ENCODE results near the gene HK3.
"Not testable (repeated sequence)": the region's sequence is repeated elsewhere in the genome, so short reads cannot be mapped to it uniquely, and the experiment has no call there.

The HK3 gene

DNA sequence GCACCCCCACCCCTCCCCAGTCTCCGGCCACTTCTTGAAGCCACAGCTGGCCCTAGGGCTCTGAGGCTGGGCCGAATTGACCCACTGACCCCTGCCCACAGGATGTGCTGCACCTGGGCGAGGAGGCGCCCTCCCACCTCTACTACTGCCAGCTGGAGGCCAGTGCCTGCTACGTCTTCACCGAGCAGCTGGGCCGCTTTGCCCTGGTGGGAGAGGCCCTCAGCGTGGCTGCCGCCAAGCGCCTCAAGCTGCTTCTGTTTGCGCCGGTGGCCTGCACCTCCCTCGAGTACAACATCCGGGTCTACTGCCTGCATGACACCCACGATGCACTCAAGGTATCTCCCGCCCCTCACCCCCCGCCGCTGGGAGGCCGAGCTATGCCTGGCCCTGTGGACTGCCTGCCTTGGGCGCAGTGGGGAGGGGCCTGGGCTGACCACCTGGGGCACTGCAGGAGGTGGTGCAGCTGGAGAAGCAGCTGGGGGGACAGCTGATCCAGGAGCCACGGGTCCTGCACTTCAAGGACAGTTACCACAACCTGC is 21.3 kb downstream of the HK3 start:
- peaks cover 0 to 79% (median 25%) of the 10 kb centered on the region in 11 experiments; a peak in 17 of 22 replicates for H4K20me1 ChIP-seq
- H3K27me3 ChIP-seq: peaks cover 50 to 79% (median 57%) of the 10 kb centered on the region in 11 experiments
- no peak overlapping the region for H3K4me3 ChIP-seq
- no peak overlapping the region for H3K27ac ChIP-seq
- H3K4me1 ChIP-seq: peaks cover 15 to 32% (median 22%) of the 10 kb centered on the region in 10 experiments
- no peak for TF ChIP-seq Cebpa-rat (IDR thresholded peaks at IDR 0.05)
- H3K4me2 ChIP-seq: no peak overlapping the region
- H3K9me3 ChIP-seq (replicated peaks in 1 of 11): peaks cover 13 to 23% (median 17%) of the 10 kb centered on the region in 11 experiments
- H3K36me3 ChIP-seq: peaks cover 0 to 27% (median 0%) of the 10 kb centered on the region in 11 experiments; a peak in 5 of 22 replicates
- H3K9ac ChIP-seq: no peak overlapping the region

DNA sequence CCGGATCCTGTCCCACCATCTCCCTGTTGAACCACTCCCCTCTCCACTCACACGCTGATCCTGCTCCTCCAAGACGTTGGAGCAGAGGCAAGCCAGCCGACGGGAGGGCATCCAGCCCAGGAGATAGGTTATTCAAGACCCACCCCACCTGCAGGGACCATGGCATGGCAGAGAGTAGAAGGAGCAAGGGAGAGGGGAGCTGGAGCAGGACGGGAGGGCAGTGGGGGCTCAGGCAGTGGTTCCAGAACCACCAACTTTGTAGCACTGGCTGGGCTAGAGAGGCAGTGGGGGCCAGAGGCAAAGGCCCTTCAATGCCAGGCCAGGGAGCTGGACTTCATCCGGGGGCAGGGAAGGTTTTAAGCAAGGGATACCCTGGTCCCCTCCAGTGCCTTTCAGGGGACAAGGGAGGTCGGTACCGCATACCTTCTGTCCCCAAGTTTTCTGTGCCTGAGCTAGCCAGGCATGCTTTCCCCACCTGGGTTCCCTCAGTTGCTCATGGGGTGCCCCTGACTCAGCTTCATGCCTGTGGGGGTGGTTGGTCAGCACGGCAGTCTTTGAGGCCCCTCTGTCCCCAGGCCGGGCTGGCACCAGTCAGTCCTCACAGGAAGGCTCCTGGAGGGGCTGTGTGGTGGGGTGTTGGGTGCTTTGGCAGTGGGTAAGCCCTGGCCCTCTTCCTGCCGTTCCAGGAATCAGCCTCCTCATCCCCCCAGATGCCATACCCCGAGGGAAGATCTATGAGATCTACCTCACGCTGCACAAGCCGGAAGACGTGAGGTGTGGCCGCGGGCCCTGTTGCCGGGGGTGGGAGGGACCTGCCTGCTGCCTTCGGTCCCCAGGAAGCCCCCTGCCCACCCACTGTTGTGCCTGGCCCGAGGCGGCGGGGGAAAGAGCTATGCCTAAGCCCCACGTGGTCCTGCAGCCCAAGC is 22.4 kb downstream of the HK3 start:
- H3K27me3 ChIP-seq: peaks cover 50 to 74% (median 54%) of the 10 kb centered on the region in 11 experiments
- TF ChIP-seq Cebpa-rat (IDR thresholded peaks at IDR 0.05): no peak
- peak overlapping the region; percentile 20 to 74 (median 57); a peak in 20 of 22 replicates for H3K4me2 ChIP-seq

GRCh38 chr5:176875783-176876505 is 23.2 kb downstream of the HK3 start:
- peaks cover 19 to 30% (median 25%) of the 10 kb centered on the region in 11 experiments for H3K9me3 ChIP-seq (replicated peaks in 1 of 11)
- H3K9ac ChIP-seq: no peak overlapping the region
- peaks cover 0 to 9% (median 0%) of the 10 kb centered on the region in 11 experiments; a peak in 5 of 22 replicates for H3K36me3 ChIP-seq
- H3K4me1 ChIP-seq: peaks cover 15 to 32% (median 22%) of the 10 kb centered on the region in 10 experiments
- H4K20me1 ChIP-seq: peaks cover 0 to 59% (median 25%) of the 10 kb centered on the region in 11 experiments; a peak in 17 of 22 replicates
- TF ChIP-seq Cebpa-rat (IDR thresholded peaks at IDR 0.05): no peak
- 0 out of 20 replicates have a peak overlapping the region, but pooled peaks of 2 of the 10 experiments have one; percentile 1 to 2 for H3K4me3 ChIP-seq
- peak overlapping the region; percentile 20 to 74 (median 57); a peak in 21 of 22 replicates for H3K4me2 ChIP-seq
- H3K27me3 ChIP-seq: peaks cover 50 to 68% (median 54%) of the 10 kb centered on the region in 11 experiments
- no peak overlapping the region for H3K27ac ChIP-seq

More for the DNA sequence above, 22.4 kb downstream of the HK3 start:
- Histone ChIP-seq H3K9ac (no peak overlapping the region), H3K9me3 (replicated peaks in 1 of 11) (peaks cover 19 to 30% (median 25%) of the 10 kb centered on the region in 11 experiments), H3K4me3 (0 out of 20 replicates have a peak overlapping the region, but pooled peaks of 1 of the 10 experiments have one; percentile 1), H4K20me1 (peaks cover 0 to 68% (median 25%) of the 10 kb centered on the region in 11 experiments; a peak in 17 of 22 replicates), H3K27ac (no peak overlapping the region), H3K4me1 (peaks cover 15 to 32% (median 22%) of the 10 kb centered on the region in 10 experiments), H3K36me3 (peaks cover 0 to 17% (median 0%) of the 10 kb centered on the region in 11 experiments; a peak in 5 of 22 replicates)

DNA sequence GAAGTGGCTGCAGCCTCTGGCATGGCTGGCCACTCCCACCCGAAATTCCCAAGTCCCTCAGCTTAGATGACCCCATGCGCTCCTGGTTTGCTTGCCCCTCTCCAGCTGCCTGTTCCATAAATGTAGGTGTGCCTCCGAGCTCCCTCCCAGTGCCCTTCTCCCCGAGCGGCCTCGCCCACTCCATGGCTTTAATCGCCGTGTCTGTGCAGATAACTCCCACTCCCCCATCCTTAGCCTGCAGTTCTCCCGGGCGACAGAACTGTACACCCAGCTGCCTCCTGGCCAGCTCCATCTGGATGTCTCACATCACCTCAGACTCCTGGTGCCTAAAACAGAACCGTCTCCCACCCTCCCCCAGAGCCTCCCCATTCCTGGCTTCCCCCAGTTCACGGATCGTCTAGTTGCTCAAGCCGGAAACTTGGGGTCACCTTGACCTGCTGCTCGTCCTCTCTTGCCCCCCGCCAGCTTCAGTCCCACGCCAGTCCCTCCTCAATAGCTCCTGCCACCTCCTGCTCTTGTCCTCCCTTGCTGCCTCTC is 24.1 kb downstream of the HK3 start:
- Histone ChIP-seq H3K4me1 (peaks cover 19 to 37% (median 26%) of the 10 kb centered on the region in 10 experiments), H3K27me3 (peaks cover 48 to 66% (median 54%) of the 10 kb centered on the region in 11 experiments), H3K36me3 (0 out of 22 replicates have a peak, but pooled peaks cover 0 to under 1% (median 0%) of the 10 kb centered on the region in 11 experiments), H4K20me1 (peaks cover 0 to 51% (median 25%) of the 10 kb centered on the region in 11 experiments; a peak in 16 of 22 replicates), H3K4me2 (peak overlapping the region in 3 of 11 experiments; percentile 20 to 58 (median 55); a peak in 2 of 22 replicates), H3K9ac (no peak overlapping the region), H3K9me3 (replicated peaks in 1 of 11) (peaks cover 27 to 39% (median 33%) of the 10 kb centered on the region in 11 experiments), H3K4me3 (no peak overlapping the region), H3K27ac (no peak overlapping the region)
- TF ChIP-seq Cebpa-rat (IDR thresholded peaks at IDR 0.05): no peak

GRCh38 chr5:176874198-176874780 is 24.9 kb downstream of the HK3 start:
- Histone ChIP-seq H3K9me3 (replicated peaks in 1 of 11) (peaks cover 34 to 47% (median 41%) of the 10 kb centered on the region in 11 experiments), H3K9ac (no peak overlapping the region), H3K4me2 (peak overlapping the region in 7 of 11 experiments; percentile 10 to 41 (median 28); a peak in 7 of 22 replicates), H3K36me3 (no peaks in the 10 kb centered on the region), H4K20me1 (peaks cover 0 to 43% (median 25%) of the 10 kb centered on the region in 11 experiments; a peak in 16 of 22 replicates), H3K4me3 (no peak overlapping the region), H3K4me1 (peaks cover 19 to 38% (median 27%) of the 10 kb centered on the region in 10 experiments), H3K27ac (no peak overlapping the region), H3K27me3 (peaks cover 48 to 64% (median 54%) of the 10 kb centered on the region in 11 experiments)
- no peak for TF ChIP-seq Cebpa-rat (IDR thresholded peaks at IDR 0.05)

- Histone ChIP-seq H3K9ac (no peak overlapping the region), H3K4me1 (peaks cover 19 to 38% (median 27%) of the 10 kb centered on the region in 10 experiments), H3K9me3 (replicated peaks in 1 of 11) (peaks cover 39 to 53% (median 47%) of the 10 kb centered on the region in 11 experiments), H3K36me3 (no peaks in the 10 kb centered on the region), H3K27ac (peak overlapping the region in 2 of 11 experiments; percentile 14 to 68; a peak in 3 of 22 replicates), H3K27me3 (peaks cover 42 to 64% (median 56%) of the 10 kb centered on the region in 11 experiments), H3K4me3 (peak overlapping the region in 2 of 10 experiments; percentile 1 to 26; a peak in 2 of 20 replicates), H4K20me1 (peaks cover 0 to 37% (median 25%) of the 10 kb centered on the region in 11 experiments; a peak in 15 of 22 replicates), H3K4me2 (peak overlapping the region in 10 of 11 experiments; percentile 4 to 41 (median 26); a peak in 11 of 22 replicates)
- TF ChIP-seq Cebpa-rat (IDR thresholded peaks at IDR 0.05): no peak
These were observed 25.5 kb downstream of the HK3 start for GRCh38 chr5:176873541-176874172.

- Histone ChIP-seq H3K4me1 (peaks cover 19 to 38% (median 27%) of the 10 kb centered on the region in 10 experiments), H3K27me3 (peaks cover 36 to 64% (median 56%) of the 10 kb centered on the region in 11 experiments)
- H3K9ac ChIP-seq: not testable (repeated sequence)
These were observed 26.1 kb downstream of the HK3 start for GRCh38 chr5:176873011-176873410.

DNA sequence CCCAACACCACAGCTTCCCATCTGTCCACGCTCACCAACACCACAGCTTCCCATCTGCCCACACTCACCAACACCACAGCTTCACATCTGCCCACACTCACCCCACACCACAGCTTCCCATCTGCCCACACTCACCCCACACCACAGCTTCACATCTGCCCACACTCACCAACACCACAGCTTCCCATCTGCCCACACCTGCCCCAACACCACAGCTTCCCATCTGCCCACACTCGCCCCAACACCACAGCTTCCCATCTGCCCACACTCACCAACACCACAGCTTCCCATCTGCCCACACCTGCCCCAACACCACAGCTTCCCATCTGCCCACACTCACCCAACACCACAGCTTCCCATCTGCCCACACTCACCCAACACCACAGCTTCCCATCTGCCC is 26.6 kb downstream of the HK3 start:
- Histone ChIP-seq H3K27me3 (peaks cover 33 to 64% (median 56%) of the 10 kb centered on the region in 11 experiments), H3K9me3 (replicated peaks in 1 of 11) (peaks cover 39 to 61% (median 53%) of the 10 kb centered on the region in 11 experiments), H4K20me1 (peaks cover 0 to 28% (median 20%) of the 10 kb centered on the region in 11 experiments; a peak in 15 of 22 replicates), H3K27ac (peak overlapping the region in 3 of 11 experiments; percentile 37 to 68 (median 59); a peak in 6 of 22 replicates), H3K4me1 (peaks cover 19 to 38% (median 27%) of the 10 kb centered on the region in 10 experiments)
- H3K36me3 ChIP-seq, H3K9ac ChIP-seq, H3K4me3 ChIP-seq, H3K4me2 ChIP-seq: not testable (repeated sequence)

More at GRCh38 chr5:176873011-176873410, 26.1 kb downstream of the HK3 start:
- Histone ChIP-seq H3K4me2 (peak overlapping the region in 3 of 11 experiments; percentile 10 to 41 (median 35); a peak in 3 of 22 replicates), H4K20me1 (peaks cover 0 to 31% (median 25%) of the 10 kb centered on the region in 11 experiments; a peak in 15 of 22 replicates), H3K27ac (peak overlapping the region in 3 of 11 experiments; percentile 14 to 68 (median 16); a peak in 4 of 22 replicates), H3K9me3 (replicated peaks in 1 of 11) (peaks cover 39 to 59% (median 53%) of the 10 kb centered on the region in 11 experiments)
- not testable (repeated sequence) for H3K4me3 ChIP-seq, H3K36me3 ChIP-seq

- H3K9ac ChIP-seq, H3K36me3 ChIP-seq: not testable (repeated sequence)
- Histone ChIP-seq H3K4me3 (peak overlapping the region in 3 of 10 experiments; percentile 13 to 24 (median 18); a peak in 2 of 20 replicates), H3K27me3 (peaks cover 33 to 64% (median 56%) of the 10 kb centered on the region in 11 experiments), H3K4me2 (peak overlapping the region in 6 of 11 experiments; percentile 6 to 35 (median 23); a peak in 5 of 22 replicates), H3K9me3 (replicated peaks in 1 of 11) (peaks cover 39 to 61% (median 53%) of the 10 kb centered on the region in 11 experiments), H4K20me1 (peaks cover 0 to 25% (median 10%) of the 10 kb centered on the region in 11 experiments; a peak in 14 of 22 replicates), H3K27ac (peak overlapping the region in 3 of 11 experiments; percentile 40 to 63 (median 61); a peak in 5 of 22 replicates), H3K4me1 (peaks cover 6 to 22% (median 16%) of the 10 kb centered on the region in 10 experiments)
These were observed 28.5 kb downstream of the HK3 start for GRCh38 chr5:176870644-176871043.

Measured in BLaER1 treated with 17β-estradiol and CSF1 and Interleukin-3, amounts not matched to agents 10 nM and 100 nM (cell line).